ENCODE measurements around the gene PARD3. TPM values are rescaled to one million over a fixed set of nuclear protein-coding genes. Genes with fewer than 3 reads are reported as not detected.

The PARD3 gene
- total RNA-seq, 4 donors from 2014 or later, result 98.9 to 122 (median 105) TPM

GRCh38 chr10:34773636-34774630 lies 41.2 kb downstream of the PARD3 start:
- Histone ChIP-seq H3K4me1 (peaks cover 17 to 97% (median 89%) of the 10 kb centered on the region in 4 donors), H3K27me3 (no peaks in the 10 kb centered on the region), H3K36me3 (no peaks in the 10 kb centered on the region), H3K9me3 (no peaks in the 10 kb centered on the region), H3K27ac (replicated peaks in 1 of 4) (peak overlapping the region in 1 of 4 donors; percentile 22), H3K4me3 (no peak overlapping the region)
- WGBS, result 68% methylated on average over 4 of the region's 4 CpGs
- intact Hi-C loops (cut with DNase I), result no loop called here
- TF ChIP-seq CTCF (IDR thresholded peaks at IDR 0.05) (no peak), POLR2AphosphoS5 (IDR thresholded peaks at IDR 0.05) (no peak), POLR2A (IDR thresholded peaks at IDR 0.05; ENCODE audit: low read depth) (no peak), EP300 (IDR thresholded peaks at IDR 0.05) (no peak)
- no peak for DNase-seq (ENCODE audit: extremely low spot score)

DNA sequence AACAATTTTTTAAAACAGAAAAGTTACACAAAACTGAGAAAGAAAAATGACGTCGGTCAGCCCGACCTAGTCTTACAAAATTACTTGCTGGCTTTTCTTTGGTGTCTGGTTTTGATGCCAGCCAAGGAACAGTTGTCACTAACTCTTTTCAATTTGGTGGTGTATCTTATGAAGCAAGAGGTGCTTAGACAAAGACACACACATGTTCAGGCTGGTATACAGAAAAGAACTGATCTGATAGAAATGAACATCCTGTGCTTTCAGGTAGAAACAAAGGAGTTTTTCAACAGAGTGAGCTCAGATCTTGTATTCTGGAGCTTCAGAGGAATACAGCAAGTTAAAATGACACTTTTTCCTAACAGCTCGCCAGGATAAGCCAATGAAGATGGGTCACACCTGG lies 43.6 kb downstream of the PARD3 start:
- intact Hi-C loops (cut with DNase I), result no loop called here
- Histone ChIP-seq H3K27ac (replicated peaks in 1 of 4) (peak overlapping the region in 1 of 4 donors; percentile 18), H3K36me3 (no peaks in the 10 kb centered on the region), H3K4me1 (peaks cover 22 to 95% (median 85%) of the 10 kb centered on the region in 4 donors), H3K27me3 (no peaks in the 10 kb centered on the region), H3K4me3 (no peak overlapping the region), H3K9me3 (no peaks in the 10 kb centered on the region)
- 86% methylated on average over 4 of the region's 4 CpGs for WGBS
- DNase-seq (ENCODE audit: extremely low spot score), result no peak
- no peak for TF ChIP-seq CTCF (IDR thresholded peaks at IDR 0.05)
- TF ChIP-seq EP300 (IDR thresholded peaks at IDR 0.05), result no peak
- no peak for TF ChIP-seq POLR2AphosphoS5 (IDR thresholded peaks at IDR 0.05)
- no peak for TF ChIP-seq POLR2A (IDR thresholded peaks at IDR 0.05; ENCODE audit: low read depth)

DNA sequence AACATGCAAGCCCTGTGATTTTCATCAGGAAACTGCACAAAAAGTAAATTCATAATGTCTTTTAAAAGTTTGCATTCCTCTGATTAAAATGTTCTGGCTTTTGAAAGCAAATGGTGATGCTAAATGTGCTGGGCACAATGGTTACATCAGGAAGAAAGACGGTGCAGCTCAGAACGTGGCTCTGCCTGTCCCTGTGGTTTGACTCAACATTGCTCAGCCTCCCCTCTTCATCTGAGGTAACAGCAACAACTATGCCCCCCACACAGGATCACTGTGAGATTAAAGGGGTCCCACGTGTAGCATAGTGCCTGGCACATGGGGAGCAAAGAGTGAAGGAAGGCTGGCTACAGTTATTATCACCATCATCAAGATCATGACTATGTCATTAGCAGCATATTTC lies 44.0 kb downstream of the PARD3 start:
- H3K27ac ChIP-seq (replicated peaks in 1 of 4), result peak overlapping the region in 1 of 4 donors; percentile 1

GRCh38 chr10:34769899-34770298 lies 45.2 kb downstream of the PARD3 start:
- H3K27me3 ChIP-seq, result no peaks in the 10 kb centered on the region
- peaks cover 27 to 94% (median 86%) of the 10 kb centered on the region in 4 donors for H3K4me1 ChIP-seq
- H3K27ac ChIP-seq (replicated peaks in 1 of 4), result no peak overlapping the region
- H3K36me3 ChIP-seq, result no peaks in the 10 kb centered on the region
- no peak overlapping the region for H3K4me3 ChIP-seq
- no peak for TF ChIP-seq POLR2AphosphoS5 (IDR thresholded peaks at IDR 0.05)
- no peak for TF ChIP-seq CTCF (IDR thresholded peaks at IDR 0.05)
- TF ChIP-seq EP300 (IDR thresholded peaks at IDR 0.05), result no peak
- TF ChIP-seq POLR2A (IDR thresholded peaks at IDR 0.05; ENCODE audit: low read depth), result no peak
- WGBS, result 45% methylated on average over 2 of the region's 2 CpGs
- intact Hi-C loops (cut with DNase I), result no loop called here
- no peak for DNase-seq (ENCODE audit: extremely low spot score)
- H3K9me3 ChIP-seq, result no peaks in the 10 kb centered on the region

More for the DNA sequence above, 44.0 kb downstream of the PARD3 start:
- Histone ChIP-seq H3K4me1 (peaks cover 20 to 94% (median 85%) of the 10 kb centered on the region in 4 donors), H3K27me3 (no peaks in the 10 kb centered on the region), H3K36me3 (no peaks in the 10 kb centered on the region), H3K9me3 (no peaks in the 10 kb centered on the region), H3K4me3 (no peak overlapping the region)
- no peak for TF ChIP-seq EP300 (IDR thresholded peaks at IDR 0.05)
- TF ChIP-seq POLR2AphosphoS5 (IDR thresholded peaks at IDR 0.05), result no peak
- TF ChIP-seq CTCF (IDR thresholded peaks at IDR 0.05), result no peak
- TF ChIP-seq POLR2A (IDR thresholded peaks at IDR 0.05; ENCODE audit: low read depth), result no peak
- DNase-seq (ENCODE audit: extremely low spot score), result no peak
- WGBS, result 74% methylated on average over 3 of the region's 3 CpGs
- intact Hi-C loops (cut with DNase I), result no loop called here
